Mucosa of stomach (tissue), 1 donor: ENCODE results near the gene IPO9.

Experiments
- H3K27me3 ChIP-seq: one replicate; pipeline ENCODE4 v1.7.0; 2013; ENCODE audit warnings: mild to moderate bottlenecking, low read length; ENCODE audit not compliant: control insufficient read depth, insufficient read depth
- H3K36me3 ChIP-seq: one replicate; pipeline ENCODE4 v1.7.0; 2013; ENCODE audit warnings: low read length; ENCODE audit not compliant: control insufficient read depth, insufficient read depth
- H3K4me1 ChIP-seq: one replicate; pipeline ENCODE4 v1.7.0; 2013; ENCODE audit warnings: mild to moderate bottlenecking, low read length; ENCODE audit not compliant: control insufficient read depth, insufficient read depth
- H3K4me3 ChIP-seq: one replicate; pipeline ENCODE4 v1.7.0; 2013; ENCODE audit warnings: low read length
- H3K9ac ChIP-seq: one replicate; pipeline ENCODE4 v1.7.0; 2013; ENCODE audit warnings: mild to moderate bottlenecking, low read length, moderate library complexity
- H3K9me3 ChIP-seq: one replicate; pipeline ENCODE4 v1.7.0; 2013; ENCODE audit warnings: mild to moderate bottlenecking, low read length, moderate library complexity; ENCODE audit not compliant: control insufficient read depth
- donor health status: Pancreatic carcinoma.

IPO9 gene

GRCh38 chr1:201886103-201886885, 57.3 kb downstream of the IPO9 start:
- Histone ChIP-seq H3K4me1 (peaks cover 28% of the 10 kb centered on the region), H3K9me3 (no peaks in the 10 kb centered on the region), H3K4me3 (no peak overlapping the region), H3K9ac (no peak overlapping the region), H3K27me3 (peaks cover 37% of the 10 kb centered on the region), H3K36me3 (no peaks in the 10 kb centered on the region)

GRCh38 chr1:201887116-201887866, 58.3 kb downstream of the IPO9 start:
- Histone ChIP-seq H3K27me3 (peaks cover 37% of the 10 kb centered on the region), H3K9me3 (no peaks in the 10 kb centered on the region), H3K4me1 (peaks cover 28% of the 10 kb centered on the region), H3K9ac (no peak overlapping the region), H3K36me3 (no peaks in the 10 kb centered on the region), H3K4me3 (no peak overlapping the region)

- Histone ChIP-seq H3K9ac (peak within 1 kb of the TSS; percentile 70), H3K4me1 (peaks cover 28% of the 10 kb centered on the region)
These were observed 59.5 kb downstream of the IPO9 start, which contains the start of gene SHISA4 for GRCh38 chr1:201888282-201889089. Gene SHISA4 (plus strand): TSS chr1:201888898. CDS start chr1:201888995, 97 bp downstream.

GRCh38 chr1:201889090-201889968, 60.4 kb downstream of the IPO9 start:
- Histone ChIP-seq H3K4me1 (peaks cover 28% of the 10 kb centered on the region), H3K9me3 (no peaks in the 10 kb centered on the region), H3K27me3 (peaks cover 37% of the 10 kb centered on the region), H3K4me3 (peak overlapping the region; percentile 56), H3K36me3 (no peaks in the 10 kb centered on the region), H3K9ac (peak overlapping the region; percentile 70)

More at GRCh38 chr1:201888282-201889089, 59.5 kb downstream of the IPO9 start, which contains the start of gene SHISA4:
- Histone ChIP-seq H3K9me3 (no peaks in the 10 kb centered on the region), H3K27me3 (peaks cover 37% of the 10 kb centered on the region), H3K4me3 (peak within 1 kb of the TSS; percentile 56), H3K36me3 (no peaks in the 10 kb centered on the region)

- no peaks in the 10 kb centered on the region for H3K9me3 ChIP-seq
- peaks cover 37% of the 10 kb centered on the region for H3K27me3 ChIP-seq
- H3K4me1 ChIP-seq, result peaks cover 25% of the 10 kb centered on the region
- no peak overlapping the region for H3K4me3 ChIP-seq
- H3K9ac ChIP-seq, result no peak overlapping the region
- H3K36me3 ChIP-seq, result no peaks in the 10 kb centered on the region
These were observed 61.3 kb downstream of the IPO9 start for GRCh38 chr1:201890223-201890622.

- Histone ChIP-seq H3K9me3 (no peaks in the 10 kb centered on the region), H3K36me3 (no peaks in the 10 kb centered on the region), H3K9ac (no peak overlapping the region), H3K27me3 (peaks cover 37% of the 10 kb centered on the region), H3K4me1 (peaks cover 17% of the 10 kb centered on the region), H3K4me3 (no peak overlapping the region)
These were observed 62.0 kb downstream of the IPO9 start for GRCh38 chr1:201890806-201891450.

GRCh38 chr1:201891451-201892045, 62.6 kb downstream of the IPO9 start:
- Histone ChIP-seq H3K4me3 (no peak overlapping the region), H3K27me3 (peaks cover 36% of the 10 kb centered on the region), H3K9ac (no peak overlapping the region), H3K36me3 (no peaks in the 10 kb centered on the region), H3K9me3 (no peaks in the 10 kb centered on the region), H3K4me1 (peaks cover 17% of the 10 kb centered on the region)

- peaks cover 17% of the 10 kb centered on the region for H3K4me1 ChIP-seq
- H3K27me3 ChIP-seq, result peaks cover 29% of the 10 kb centered on the region
- H3K4me3 ChIP-seq, result no peak overlapping the region
- H3K9me3 ChIP-seq, result no peaks in the 10 kb centered on the region
- H3K9ac ChIP-seq, result no peak overlapping the region
- no peaks in the 10 kb centered on the region for H3K36me3 ChIP-seq
These were observed 63.3 kb downstream of the IPO9 start for GRCh38 chr1:201892211-201892610.

- Histone ChIP-seq H3K27me3 (peaks cover 17% of the 10 kb centered on the region), H3K9me3 (no peaks in the 10 kb centered on the region), H3K9ac (no peak overlapping the region), H3K4me3 (no peak overlapping the region), H3K4me1 (peaks cover 12% of the 10 kb centered on the region), H3K36me3 (no peaks in the 10 kb centered on the region)
These were observed 64.5 kb downstream of the IPO9 start for GRCh38 chr1:201893431-201893830.

GRCh38 chr1:201894343-201895119, 65.6 kb downstream of the IPO9 start:
- Histone ChIP-seq H3K27me3 (peaks cover 8% of the 10 kb centered on the region), H3K36me3 (no peaks in the 10 kb centered on the region), H3K4me3 (no peak overlapping the region), H3K4me1 (peaks cover 2% of the 10 kb centered on the region), H3K9ac (no peak overlapping the region), H3K9me3 (no peaks in the 10 kb centered on the region)
